Fibroblast of lung (primary cell): ENCODE results near the gene COPRS. TPM values are rescaled to one million over a fixed set of nuclear protein-coding genes. Genes with fewer than 3 reads are reported as not detected.

ENCODE experiments used
- DNase-seq, 2 donors: peaks; one replicate each; pipeline versions ENCODE4 v3.0.0 to v3.0.0-alpha.2; 2010; ENCODE audit warnings: low read depth in 2 of 2
- H2AFZ ChIP-seq: 2 replicates; pipeline ENCODE4 v1.5.1; 2012; ENCODE audit warnings: low read length, control low read depth, inconsistent platforms
- H3K27ac ChIP-seq: 2 replicates; pipeline ENCODE4 v1.5.1; 2011; ENCODE audit warnings: low read length, control low read depth; ENCODE audit not compliant: insufficient read depth
- H3K27me3 ChIP-seq: 2 replicates; pipeline ENCODE4 v1.5.1; 2011; ENCODE audit warnings: mild to moderate bottlenecking, low read length; ENCODE audit not compliant: control insufficient read depth, insufficient read depth
- H3K36me3 ChIP-seq: 2 replicates; pipeline ENCODE4 v1.5.1; 2011; ENCODE audit warnings: low read length; ENCODE audit not compliant: control insufficient read depth, insufficient read depth
- H3K4me1 ChIP-seq: 2 replicates; pipeline ENCODE4 v1.5.1; 2011; ENCODE audit warnings: low read length; ENCODE audit not compliant: control insufficient read depth, insufficient read depth; ENCODE audit errors: extremely low read depth
- H3K4me2 ChIP-seq: 2 replicates; pipeline ENCODE4 v1.5.1; 2011; ENCODE audit warnings: low read length, control low read depth; ENCODE audit not compliant: insufficient read depth; ENCODE audit errors: extremely low read depth
- H3K4me3 ChIP-seq, 4 experiments: fragments of 200-600 bp in 1 of 4; sonication (generic) in 1 of 4; replicated peaks in 1 of 4; 2 replicates each; pipeline ENCODE4 v1.5.1; 2011 to 2016; ENCODE audit warnings: low read length in 4 of 4, low read depth in 3 of 4, mild to moderate bottlenecking in 3 of 4, control low read depth in 2 of 4, inconsistent platforms in 1 of 4, mixed read lengths in 1 of 4; ENCODE audit not compliant: insufficient read depth in 1 of 4; ENCODE audit errors: control extremely low read depth in 1 of 4
- H3K79me2 ChIP-seq: 2 replicates; pipeline ENCODE4 v1.5.1; 2012; ENCODE audit warnings: mild to moderate bottlenecking, low read length, inconsistent platforms; ENCODE audit not compliant: control insufficient read depth, insufficient read depth
- H3K9ac ChIP-seq: 2 replicates; pipeline ENCODE4 v1.5.1; 2011; ENCODE audit warnings: mild to moderate bottlenecking, low read length, control low read depth; ENCODE audit not compliant: insufficient read depth
- H3K9me3 ChIP-seq: 2 replicates; pipeline ENCODE4 v1.5.1; 2012; ENCODE audit warnings: low read depth, low read length; ENCODE audit not compliant: control insufficient read depth, insufficient read depth
- H4K20me1 ChIP-seq: 2 replicates; pipeline ENCODE4 v1.5.1; 2011; ENCODE audit warnings: low read length; ENCODE audit not compliant: control insufficient read depth, insufficient read depth; ENCODE audit errors: extremely low read depth
- CTCF ChIP-seq, 2 donors: IDR thresholded peaks in 1 of 2; conservative IDR thresholded peaks in 1 of 2; 1 replicate in 1 of 2; 2 replicates in 1 of 2; pipeline ENCODE4 v1.5.1; 2011 to 2012; ENCODE audit warnings: low read length in 2 of 2, control low read depth in 1 of 2, inconsistent platforms in 1 of 2, low read depth in 1 of 2, mild to moderate bottlenecking in 1 of 2
- EZH2 ChIP-seq: IDR thresholded peaks from 2 replicates; pipeline ENCODE4 v1.5.1; 2012; ENCODE audit warnings: low read length, control low read depth, mild to moderate bottlenecking; ENCODE audit errors: missing control alignments
- polyA plus RNA-seq, 2 donors: library from polyadenylated mRNA; depleted of rRNA in 1 of 2; stranded (reverse) in 1 of 2; unstranded in 1 of 2; fragments of >200 nt; gene quantifications; 2 replicates each; pipeline ENCODE4 v1.2.1, GENCODE V29; 2011 to 2012; ENCODE audit warnings: missing spikeins in 1 of 2
- total RNA-seq: library from RNA; depleted of rRNA; stranded (reverse); fragments of >200 nt; gene quantifications from 2 replicates; pipeline ENCODE4 v1.2.1, GENCODE V29; 2014

Gene COPRS
- total and polyA plus RNA-seq, 2 donors (not counting 1 experiment from before 2014, with no cell fraction given): 97.9 to 98.7 TPM

- Histone ChIP-seq H3K9me3 (no peaks in the 10 kb centered on the region), H4K20me1 (no peaks in the 10 kb centered on the region), H3K4me2 (no peak overlapping the region), H2AFZ (no peak overlapping the region), H3K9ac (no peak overlapping the region), H3K4me3 (no peak overlapping the region), H3K27ac (no peak overlapping the region), H3K79me2 (no peaks in the 10 kb centered on the region), H3K4me1 (no peaks in the 10 kb centered on the region), H3K27me3 (no peaks in the 10 kb centered on the region), H3K36me3 (no peaks in the 10 kb centered on the region)
- no peak for DNase-seq
- TF ChIP-seq EZH2 (no peak), CTCF (conservative IDR thresholded peaks at IDR 0.05 in 1 of 2, IDR thresholded peaks at IDR 0.05 in 1 of 2; ENCODE audit: low read depth in 1 of 2, low read length in 2 of 2) (no peak)
Measured at GRCh38 chr17:31808521-31809050, 50.5 kb downstream of the COPRS start.

- Histone ChIP-seq H2AFZ (no peak overlapping the region), H3K27me3 (no peaks in the 10 kb centered on the region), H3K27ac (no peak overlapping the region), H3K9ac (no peak overlapping the region), H3K36me3 (no peaks in the 10 kb centered on the region), H3K4me3 (no peak overlapping the region), H4K20me1 (no peaks in the 10 kb centered on the region), H3K9me3 (no peaks in the 10 kb centered on the region), H3K4me1 (no peaks in the 10 kb centered on the region), H3K79me2 (no peaks in the 10 kb centered on the region), H3K4me2 (no peak overlapping the region)
- DNase-seq: peak; percentile 14 to 34
- TF ChIP-seq CTCF (conservative IDR thresholded peaks at IDR 0.05 in 1 of 2, IDR thresholded peaks at IDR 0.05 in 1 of 2; ENCODE audit: low read depth in 1 of 2, low read length in 2 of 2): no peak
- no peak for TF ChIP-seq EZH2
Measured at GRCh38 chr17:31807846-31808245, 51.2 kb downstream of the COPRS start.

GRCh38 chr17:31806921-31807320, 52.1 kb downstream of the COPRS start:
- no peaks in the 10 kb centered on the region for H3K9me3 ChIP-seq
- TF ChIP-seq EZH2: no peak
- no peak for TF ChIP-seq CTCF (conservative IDR thresholded peaks at IDR 0.05 in 1 of 2, IDR thresholded peaks at IDR 0.05 in 1 of 2; ENCODE audit: low read depth in 1 of 2, low read length in 2 of 2)
- DNase-seq: peak in 1 of 2 donors; percentile 36
- H3K4me1 ChIP-seq: no peaks in the 10 kb centered on the region
- H3K4me3 ChIP-seq: no peak overlapping the region
- no peak overlapping the region for H3K27ac ChIP-seq
- H3K4me2 ChIP-seq: no peak overlapping the region
- H3K79me2 ChIP-seq: no peaks in the 10 kb centered on the region
- H3K9ac ChIP-seq: no peak overlapping the region
- no peaks in the 10 kb centered on the region for H3K36me3 ChIP-seq
- H3K27me3 ChIP-seq: no peaks in the 10 kb centered on the region
- no peak overlapping the region for H2AFZ ChIP-seq
- H4K20me1 ChIP-seq: no peaks in the 10 kb centered on the region
